GM12878 (cell line): ENCODE results near the gene SUN5.

Experiments used
- ATF3 ChIP-seq: IDR thresholded peaks from 2 replicates; pipeline ENCODE4 v1.6.1; 2011; ENCODE audit warnings: low read depth, mild to moderate bottlenecking, low read length, moderate library complexity, borderline replicate concordance; ENCODE audit errors: extremely low read depth
- CTCF ChIP-seq, 3 experiments: IDR thresholded peaks in 2 of 3; conservative IDR thresholded peaks in 1 of 3; 2 replicates each; pipeline ENCODE4 v1.5.1; 2011; ENCODE audit warnings: low read depth in 3 of 3, low read length in 3 of 3, mild to moderate bottlenecking in 3 of 3, control low read depth in 2 of 3, moderate library complexity in 2 of 3, inconsistent platforms in 1 of 3, mixed read lengths in 1 of 3; ENCODE audit not compliant: control insufficient read depth in 2 of 3, insufficient read depth in 1 of 3; ENCODE audit errors: extremely low read depth in 1 of 3
- EZH2 ChIP-seq: IDR thresholded peaks from 2 replicates; pipeline ENCODE4 v1.6.1; 2012; ENCODE audit warnings: low read depth, mild to moderate bottlenecking, control low read depth, inconsistent platforms, low read length, borderline replicate concordance; ENCODE audit not compliant: control insufficient read depth
- FOXK2 ChIP-seq: fragments of 450-650 bp; IDR thresholded peaks from 2 replicates; pipeline ENCODE4 v1.6.1; 2017; ENCODE audit warnings: mild to moderate bottlenecking, moderate library complexity
- JUND ChIP-seq: IDR thresholded peaks from 2 replicates; pipeline ENCODE4 v1.6.1; 2012; ENCODE audit warnings: low read depth, mild to moderate bottlenecking, low read length, improper control_type of control experiment, moderate library complexity
- MTA2 ChIP-seq: fragments of 450-650 bp; IDR thresholded peaks from 2 replicates; pipeline ENCODE4 v1.6.1; 2016; ENCODE audit warnings: low read depth, mild to moderate bottlenecking, moderate library complexity
- POLR2AphosphoS5 ChIP-seq: IDR thresholded peaks from 2 replicates; pipeline ENCODE4 v1.6.1; 2011; ENCODE audit warnings: mild to moderate bottlenecking, low read length, inconsistent platforms
- RAD51 ChIP-seq: fragments of 450-650 bp; IDR thresholded peaks from 2 replicates; pipeline ENCODE4 v1.6.1; 2016; ENCODE audit warnings: moderate library complexity, mild to moderate bottlenecking, inconsistent platforms
- USF1 ChIP-seq: IDR thresholded peaks from 2 replicates; pipeline ENCODE4 v1.6.1; 2011; ENCODE audit warnings: borderline replicate concordance, low read depth, mild to moderate bottlenecking, moderate library complexity, mixed read lengths, low read length; ENCODE audit not compliant: insufficient read depth; ENCODE audit errors: extremely low read length
- YY1 ChIP-seq: IDR thresholded peaks from 2 replicates; pipeline ENCODE4 v1.6.1; 2011; ENCODE audit warnings: low read depth, mild to moderate bottlenecking, low read length
- ZNF274 ChIP-seq: IDR thresholded peaks from one replicate; pipeline ENCODE4 v1.8.0; 2011; ENCODE audit not compliant: insufficient read length, insufficient read depth

- TF ChIP-seq ZNF274 (no peak), FOXK2 (no peak), MTA2 (no peak), CTCF (IDR thresholded peaks at IDR 0.05 in 2 of 3, conservative IDR thresholded peaks at IDR 0.05 in 1 of 3; ENCODE audit: control insufficient read depth in 2 of 3, extremely low read depth in 1 of 3, insufficient read depth in 1 of 3, low read depth in 3 of 3, low read length in 3 of 3) (no peak), USF1 (no peak), YY1 (no peak), RAD51 (no peak), POLR2AphosphoS5 (no peak), ATF3 (no peak), EZH2 (no peak), JUND (no peak)
Observed at GRCh38 chr20:32999603-33000250, 4.5 kb downstream of the SUN5 start.
